SU-DHL-6 (cell line): ENCODE measurements around the gene DCANP1.

Experiments
- H2AFZ ChIP-seq: fragments of 200-600 bp; sonication (generic); 2 replicates; pipeline ENCODE4 v1.6.1; 2014; ENCODE audit warnings: low read depth, mild to moderate bottlenecking, moderate library complexity, mixed read lengths, antibody characterized with exemption, low read length; ENCODE audit not compliant: severe bottlenecking
- H3F3A ChIP-seq: fragments of 200-600 bp; shearing (Covaris generic); 2 replicates; pipeline ENCODE4 v1.6.0; 2016; ENCODE audit warnings: antibody characterized with exemption, mild to moderate bottlenecking; ENCODE audit not compliant: insufficient read depth
- H3K27ac ChIP-seq: fragments of 200-600 bp; sonication (generic); 2 replicates; pipeline ENCODE4 v1.5.1; 2016; ENCODE audit warnings: low read depth, mild to moderate bottlenecking, low read length, moderate library complexity, mixed read lengths
- H3K27me3 ChIP-seq: fragments of 200-600 bp; sonication (generic), shearing (Covaris generic); 2 replicates; pipeline ENCODE4 v1.6.0; 2014; ENCODE audit warnings: mild to moderate bottlenecking, low read length
- H3K36me3 ChIP-seq: fragments of 200-600 bp; sonication (generic); 2 replicates; pipeline ENCODE4 v1.6.1; 2014; ENCODE audit warnings: mild to moderate bottlenecking, low read length, mixed read lengths
- H3K4me2 ChIP-seq: fragments of 300-600, 200-600 bp; shearing (Covaris generic), sonication (generic); 2 replicates; pipeline ENCODE4 v1.6.0; 2014; ENCODE audit warnings: low read length, low read depth, mild to moderate bottlenecking; ENCODE audit not compliant: poor library complexity, severe bottlenecking
- H3K4me3 ChIP-seq: fragments of 200-600 bp; sonication (generic); 2 replicates; pipeline ENCODE4 v1.5.1; 2014; ENCODE audit warnings: antibody characterized with exemption, low read length, mild to moderate bottlenecking, mixed read lengths; ENCODE audit not compliant: insufficient read depth, poor library complexity, severe bottlenecking
- H3K79me2 ChIP-seq: fragments of 200-600 bp; sonication (generic); 2 replicates; pipeline ENCODE4 v1.6.1; 2014; ENCODE audit warnings: mild to moderate bottlenecking, low read length, moderate library complexity; ENCODE audit not compliant: insufficient read depth
- H3K9ac ChIP-seq: fragments of 200-600 bp; sonication (generic); 2 replicates; pipeline ENCODE4 v1.7.0; 2014; ENCODE audit warnings: mild to moderate bottlenecking, low read length
- H3K9me2 ChIP-seq: fragments of 200-600 bp; sonication (generic); replicated peaks from 2 replicates; pipeline ENCODE4 v1.6.1; 2014; ENCODE audit warnings: low read length; ENCODE audit not compliant: insufficient read depth
- H3K9me3 ChIP-seq: fragments of 200-600 bp; sonication (generic); 2 replicates; pipeline ENCODE4 v1.6.1; 2014; ENCODE audit warnings: low read length, mixed read lengths; ENCODE audit not compliant: insufficient read depth
- H4K20me1 ChIP-seq: fragments of 200-600 bp; sonication (generic); 2 replicates; pipeline ENCODE4 v1.6.1; 2014; ENCODE audit warnings: low read depth, mild to moderate bottlenecking, antibody characterized with exemption, low read length, moderate library complexity, mixed read lengths
- CTCF ChIP-seq: fragments of 200-600 bp; sonication (generic); IDR thresholded peaks from one replicate; pipeline ENCODE4 v1.5.1; 2017; ENCODE audit warnings: antibody characterized with exemption, mild to moderate bottlenecking, low read length, moderate library complexity; ENCODE audit not compliant: insufficient read depth, poor library complexity, severe bottlenecking
- EZH2phosphoT487 ChIP-seq: fragments of 200-600 bp; sonication (generic), shearing (Covaris generic); conservative IDR thresholded peaks from 2 replicates; pipeline ENCODE4 v1.6.1; 2018; ENCODE audit warnings: mild to moderate bottlenecking, antibody characterized with exemption, low read length, moderate library complexity, mixed read lengths

Gene DCANP1

GRCh38 chr5:135471726-135472125, 24.6 kb upstream of the DCANP1 start:
- no peaks in the 10 kb centered on the region for H3K9me3 ChIP-seq
- TF ChIP-seq EZH2phosphoT487 (no peak), CTCF (no peak)
- no peak overlapping the region for H3K9ac ChIP-seq
- no peaks in the 10 kb centered on the region for H3K9me2 ChIP-seq
- H3F3A ChIP-seq: no peaks in the 10 kb centered on the region
- no peaks in the 10 kb centered on the region for H3K36me3 ChIP-seq
- H4K20me1 ChIP-seq: no peaks in the 10 kb centered on the region
- H3K4me3 ChIP-seq: no peak overlapping the region
- H3K4me2 ChIP-seq: no peak overlapping the region
- H2AFZ ChIP-seq: no peak overlapping the region
- H3K79me2 ChIP-seq: no peaks in the 10 kb centered on the region
- H3K27ac ChIP-seq: no peak overlapping the region
- no peaks in the 10 kb centered on the region for H3K27me3 ChIP-seq

DNA sequence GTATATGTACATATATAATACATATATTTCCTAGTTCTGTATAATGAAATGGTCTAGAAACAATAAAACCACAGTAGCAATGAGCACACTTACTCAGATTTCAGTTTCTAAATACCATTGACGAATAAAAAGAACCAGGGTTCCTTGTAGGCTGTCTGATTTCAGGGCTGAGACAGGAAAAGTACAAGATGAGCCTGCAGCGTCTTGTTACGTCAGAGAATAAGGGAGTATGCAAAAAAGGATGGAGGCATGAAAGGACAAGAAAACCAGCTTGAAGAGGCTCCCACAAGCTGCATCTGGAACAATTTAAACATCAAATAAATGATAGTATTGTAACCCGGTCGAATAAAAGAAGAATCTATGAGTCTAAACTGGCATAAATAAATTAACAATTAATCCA, 22.8 kb upstream of the DCANP1 start:
- Histone ChIP-seq H3K4me3 (no peak overlapping the region), H3K27me3 (no peaks in the 10 kb centered on the region), H3K36me3 (no peaks in the 10 kb centered on the region), H3K27ac (no peak overlapping the region), H3K4me2 (no peak overlapping the region), H4K20me1 (no peaks in the 10 kb centered on the region), H3K9ac (no peak overlapping the region), H3F3A (no peaks in the 10 kb centered on the region), H3K9me2 (no peaks in the 10 kb centered on the region), H2AFZ (no peak overlapping the region), H3K79me2 (no peaks in the 10 kb centered on the region), H3K9me3 (no peaks in the 10 kb centered on the region)
- TF ChIP-seq EZH2phosphoT487 (no peak), CTCF (no peak)

DNA sequence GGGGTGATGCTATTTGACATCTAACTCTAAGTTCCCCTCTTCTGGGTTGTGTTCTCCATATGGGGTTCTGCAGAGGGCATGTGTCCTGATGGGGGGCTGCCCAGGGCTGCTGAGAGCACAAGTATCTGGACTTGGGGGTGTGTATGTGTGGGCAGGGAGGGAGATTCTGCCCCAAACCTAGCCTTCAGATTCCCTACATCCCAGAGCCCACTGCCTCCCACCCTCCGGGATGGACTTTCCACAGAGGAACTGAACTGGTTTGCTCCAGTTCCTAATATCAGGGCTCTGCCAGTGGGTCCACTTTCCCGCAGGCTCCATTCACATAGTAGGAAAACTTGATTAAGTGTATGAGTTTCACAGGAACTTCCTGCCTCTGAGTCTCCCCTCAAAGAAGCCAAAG, 21.4 kb upstream of the DCANP1 start:
- Histone ChIP-seq H3K9me3 (no peaks in the 10 kb centered on the region), H3K4me3 (no peak overlapping the region), H2AFZ (no peak overlapping the region), H3K79me2 (no peaks in the 10 kb centered on the region), H3F3A (no peaks in the 10 kb centered on the region), H3K9me2 (no peaks in the 10 kb centered on the region), H4K20me1 (no peaks in the 10 kb centered on the region), H3K9ac (no peak overlapping the region), H3K27ac (no peak overlapping the region), H3K36me3 (no peaks in the 10 kb centered on the region), H3K27me3 (no peaks in the 10 kb centered on the region), H3K4me2 (no peak overlapping the region)
- TF ChIP-seq EZH2phosphoT487 (no peak), CTCF (no peak)
